Mesodermal cell (in vitro differentiated cells): ENCODE data around the gene KCNH1.

Experiments used
- H3K27ac ChIP-seq: 2 replicates; pipeline ENCODE4 v1.7.0; 2013; ENCODE audit warnings: mild to moderate bottlenecking, low read depth, low read length, moderate library complexity; ENCODE audit not compliant: severe bottlenecking
- H3K36me3 ChIP-seq: 2 replicates; pipeline ENCODE4 v1.7.1; 2013; ENCODE audit warnings: mild to moderate bottlenecking, low read length, moderate library complexity; ENCODE audit not compliant: control insufficient read depth, insufficient read depth
- H3K4me1 ChIP-seq: one replicate; pipeline ENCODE4 v1.7.1; 2013; ENCODE audit warnings: mild to moderate bottlenecking, low read length; ENCODE audit not compliant: insufficient read depth, control insufficient read depth, poor library complexity, severe bottlenecking
- H3K4me3 ChIP-seq: 2 replicates; pipeline ENCODE4 v1.7.0; 2013; ENCODE audit warnings: low read length, control low read depth, mild to moderate bottlenecking; ENCODE audit not compliant: insufficient read depth, poor library complexity, severe bottlenecking; ENCODE audit errors: extremely low read depth
- H3K9me3 ChIP-seq: 2 replicates; pipeline ENCODE4 v1.7.1; 2013; ENCODE audit warnings: mild to moderate bottlenecking, low read length, moderate library complexity; ENCODE audit not compliant: control insufficient read depth
- WGBS, 2 experiments: methylation state at CpG; one replicate each; pipeline ENCODE4 v1.1.5; 2013; ENCODE audit warnings: missing lambda C conversion rate in 2 of 2; ENCODE audit not compliant: insufficient coverage in 2 of 2; 5-methylcytosine and 5-hydroxymethylcytosine counted together

Gene KCNH1

DNA sequence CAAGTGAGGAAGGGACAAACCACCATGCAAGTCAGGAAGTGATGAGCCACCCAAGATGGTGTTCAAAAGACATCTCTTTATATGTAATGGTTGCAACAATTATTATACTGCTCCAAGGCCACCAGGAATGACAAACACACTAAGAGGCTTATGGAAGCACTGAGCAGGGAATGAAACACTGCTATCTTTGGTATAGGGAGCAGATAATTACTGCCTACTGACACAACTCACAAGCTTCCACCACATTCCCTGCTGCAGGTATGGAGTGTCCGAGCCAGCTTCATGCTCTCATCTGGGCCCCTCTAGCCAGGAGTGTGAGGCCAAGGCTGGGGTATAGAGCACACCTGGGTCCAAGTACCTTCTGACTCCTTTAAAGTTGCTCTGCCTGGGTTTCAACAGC lies 433.9 kb downstream of the KCNH1 start:
- no peaks in the 10 kb centered on the region for H3K36me3 ChIP-seq
- WGBS, 2 experiments, result no CpG with 5 or more reads among the region's 1 CpG
- no peak overlapping the region for H3K4me3 ChIP-seq
- no peaks in the 10 kb centered on the region for H3K4me1 ChIP-seq
- no peaks in the 10 kb centered on the region for H3K9me3 ChIP-seq
- no peak overlapping the region for H3K27ac ChIP-seq

- Histone ChIP-seq H3K36me3 (no peaks in the 10 kb centered on the region), H3K4me3 (no peak overlapping the region), H3K9me3 (no peaks in the 10 kb centered on the region), H3K27ac (no peak overlapping the region), H3K4me1 (no peaks in the 10 kb centered on the region)
- WGBS, 2 experiments, result 87 to 91% methylated on average over 4 of the region's 5 CpGs
Measured at GRCh38 chr1:210698661-210699060, 435.3 kb downstream of the KCNH1 start.

DNA sequence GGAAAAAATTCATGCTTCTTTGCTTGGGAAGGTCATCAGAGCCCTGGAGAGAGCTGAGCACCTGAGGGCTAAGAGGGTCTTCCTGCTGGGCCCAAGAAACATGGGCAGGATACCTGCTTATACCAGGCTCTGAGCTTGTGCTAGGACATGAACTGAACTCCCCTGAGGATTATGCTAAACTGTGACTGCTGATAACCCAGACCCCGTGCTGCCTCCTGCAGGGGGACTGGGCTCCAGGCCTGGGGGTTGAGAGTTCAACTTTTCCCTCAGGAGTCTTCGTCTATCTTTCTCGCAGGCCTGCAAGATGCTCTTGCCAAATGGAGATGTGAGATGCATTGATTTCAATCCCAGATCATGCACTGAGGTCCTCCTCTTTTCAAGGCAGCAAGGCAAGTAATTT lies 436.8 kb downstream of the KCNH1 start:
- no peak overlapping the region for H3K27ac ChIP-seq
- H3K9me3 ChIP-seq, result no peaks in the 10 kb centered on the region
- H3K4me1 ChIP-seq, result no peaks in the 10 kb centered on the region
- 51 to 61% methylated on average over 3 of the region's 3 CpGs for WGBS, 2 experiments
- no peak overlapping the region for H3K4me3 ChIP-seq
- no peaks in the 10 kb centered on the region for H3K36me3 ChIP-seq

GRCh38 chr1:210696709-210697108 lies 437.2 kb downstream of the KCNH1 start:
- Histone ChIP-seq H3K27ac (no peak overlapping the region), H3K36me3 (no peaks in the 10 kb centered on the region), H3K9me3 (no peaks in the 10 kb centered on the region), H3K4me3 (no peak overlapping the region), H3K4me1 (no peaks in the 10 kb centered on the region)
- no CpG with 5 or more reads among the region's 1 CpG for WGBS, 2 experiments

- Histone ChIP-seq H3K36me3 (no peaks in the 10 kb centered on the region), H3K4me1 (no peaks in the 10 kb centered on the region), H3K9me3 (no peaks in the 10 kb centered on the region), H3K4me3 (no peak overlapping the region), H3K27ac (no peak overlapping the region)
- WGBS, 2 experiments, result 100% methylated on average over 1 of the region's 1 CpG; no CpG with 5 or more reads in 1 of the 2 experiments
Measured at GRCh38 chr1:210695026-210695425, 438.9 kb downstream of the KCNH1 start.

DNA sequence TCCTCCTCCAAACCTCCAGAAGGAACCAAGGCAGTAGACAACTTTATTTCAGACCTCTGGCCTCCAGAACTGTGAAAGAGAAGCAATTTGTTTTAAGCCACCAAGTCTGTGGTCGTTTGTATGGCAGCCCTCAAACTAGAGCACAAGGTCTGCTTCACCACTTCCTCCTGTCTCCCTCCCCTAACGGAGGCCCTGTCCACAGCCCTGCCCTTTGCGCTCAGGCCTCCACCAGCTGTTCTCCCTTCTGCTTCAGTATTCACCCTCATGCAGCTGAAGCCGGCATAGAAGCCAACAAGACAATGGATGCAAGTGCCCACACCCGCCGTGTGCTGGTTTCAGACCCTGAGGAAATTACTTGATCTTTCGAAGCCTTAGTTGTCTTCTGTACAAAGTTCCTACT lies 441.2 kb downstream of the KCNH1 start:
- no peak overlapping the region for H3K4me3 ChIP-seq
- H3K36me3 ChIP-seq, result no peaks in the 10 kb centered on the region
- no peak overlapping the region for H3K27ac ChIP-seq
- no peaks in the 10 kb centered on the region for H3K4me1 ChIP-seq
- no peaks in the 10 kb centered on the region for H3K9me3 ChIP-seq
- WGBS, 2 experiments, result 87 to 94% methylated on average over 6 to 7 of the region's 7 CpGs

- H3K4me3 ChIP-seq, result no peak overlapping the region
- WGBS, 2 experiments, result 76 to 85% methylated on average over 3 to 6 of the region's 6 CpGs
- no peaks in the 10 kb centered on the region for H3K36me3 ChIP-seq
- no peaks in the 10 kb centered on the region for H3K9me3 ChIP-seq
- no peaks in the 10 kb centered on the region for H3K4me1 ChIP-seq
- no peak overlapping the region for H3K27ac ChIP-seq
Measured at GRCh38 chr1:210691039-210691610, 442.8 kb downstream of the KCNH1 start.

GRCh38 chr1:210690236-210690635 lies 443.7 kb downstream of the KCNH1 start:
- 91% methylated on average over 4 to 5 of the region's 5 CpGs for WGBS, 2 experiments
- Histone ChIP-seq H3K27ac (no peak overlapping the region), H3K36me3 (no peaks in the 10 kb centered on the region), H3K4me1 (no peaks in the 10 kb centered on the region), H3K9me3 (no peaks in the 10 kb centered on the region), H3K4me3 (no peak overlapping the region)

GRCh38 chr1:210689826-210690225 lies 444.1 kb downstream of the KCNH1 start:
- Histone ChIP-seq H3K4me1 (no peaks in the 10 kb centered on the region), H3K27ac (no peak overlapping the region), H3K36me3 (no peaks in the 10 kb centered on the region), H3K9me3 (no peaks in the 10 kb centered on the region), H3K4me3 (no peak overlapping the region)
- WGBS, 2 experiments, result 89 to 94% methylated on average over 3 of the region's 3 CpGs

- Histone ChIP-seq H3K27ac (no peak overlapping the region), H3K9me3 (no peaks in the 10 kb centered on the region), H3K4me1 (no peaks in the 10 kb centered on the region), H3K4me3 (no peak overlapping the region), H3K36me3 (no peaks in the 10 kb centered on the region)
- WGBS, 2 experiments, result 80 to 100% methylated on average over 1 of the region's 1 CpG
Measured at GRCh38 chr1:210688512-210689234, 445.3 kb downstream of the KCNH1 start.

DNA sequence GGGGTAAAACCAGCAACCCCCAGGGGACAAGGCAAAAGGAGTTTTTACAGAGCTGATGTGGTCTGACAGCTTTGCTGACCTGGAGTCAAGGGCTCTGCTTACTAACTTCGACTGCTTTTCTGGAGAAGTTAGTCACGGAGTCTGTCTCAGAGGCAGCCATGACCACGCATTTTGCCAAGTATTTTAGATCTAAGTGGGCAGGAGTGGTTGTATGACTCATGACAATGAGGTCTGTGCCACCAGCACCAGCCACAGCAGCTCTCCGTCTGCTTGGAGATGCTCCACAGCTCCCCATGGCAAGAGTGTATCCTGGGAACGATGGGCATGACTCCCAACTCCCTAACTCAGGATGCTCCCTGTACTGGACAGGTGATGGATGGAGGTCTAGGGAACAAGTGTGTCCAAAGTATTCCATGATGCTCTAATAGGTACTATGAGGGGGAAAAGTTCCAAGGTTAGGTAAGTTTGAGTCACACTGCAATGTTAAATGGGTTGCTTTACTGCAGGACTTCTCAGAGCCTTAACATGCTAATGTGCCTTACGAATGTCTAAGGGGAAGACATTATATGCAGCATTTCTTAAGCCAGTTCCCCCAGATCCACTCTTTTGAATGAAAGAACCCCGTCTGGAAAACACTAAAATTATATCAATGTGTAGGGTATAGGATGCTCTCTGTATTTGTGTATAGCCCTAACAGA lies 446.2 kb downstream of the KCNH1 start:
- H3K36me3 ChIP-seq, result no peaks in the 10 kb centered on the region
- H3K9me3 ChIP-seq, result no peaks in the 10 kb centered on the region
- no peak overlapping the region for H3K4me3 ChIP-seq
- no peaks in the 10 kb centered on the region for H3K4me1 ChIP-seq
- WGBS, 2 experiments, result 88 to 100% methylated on average over 5 of the region's 7 CpGs
- no peak overlapping the region for H3K27ac ChIP-seq
